Activated CD4-positive, alpha-beta T cell treated with anti-CD3 and anti-CD28 coated beads, Interleukin-2, Interleukin-4, amounts not matched to agents 100 ng/mL and 50 ng/mL, durations not matched to agents 16 hours and 8 hours (primary cell): ENCODE measurements around the gene PHF12.
"Not testable (repeated sequence)": the region's sequence is repeated elsewhere in the genome, so short reads cannot be mapped to it uniquely, and the experiment has no call there.

Source experiments
- DNase-seq: peaks from one replicate; pipeline ENCODE4 v3.0.0-alpha.2; 2020; ENCODE audit warnings: low spot score

PHF12 gene

DNA sequence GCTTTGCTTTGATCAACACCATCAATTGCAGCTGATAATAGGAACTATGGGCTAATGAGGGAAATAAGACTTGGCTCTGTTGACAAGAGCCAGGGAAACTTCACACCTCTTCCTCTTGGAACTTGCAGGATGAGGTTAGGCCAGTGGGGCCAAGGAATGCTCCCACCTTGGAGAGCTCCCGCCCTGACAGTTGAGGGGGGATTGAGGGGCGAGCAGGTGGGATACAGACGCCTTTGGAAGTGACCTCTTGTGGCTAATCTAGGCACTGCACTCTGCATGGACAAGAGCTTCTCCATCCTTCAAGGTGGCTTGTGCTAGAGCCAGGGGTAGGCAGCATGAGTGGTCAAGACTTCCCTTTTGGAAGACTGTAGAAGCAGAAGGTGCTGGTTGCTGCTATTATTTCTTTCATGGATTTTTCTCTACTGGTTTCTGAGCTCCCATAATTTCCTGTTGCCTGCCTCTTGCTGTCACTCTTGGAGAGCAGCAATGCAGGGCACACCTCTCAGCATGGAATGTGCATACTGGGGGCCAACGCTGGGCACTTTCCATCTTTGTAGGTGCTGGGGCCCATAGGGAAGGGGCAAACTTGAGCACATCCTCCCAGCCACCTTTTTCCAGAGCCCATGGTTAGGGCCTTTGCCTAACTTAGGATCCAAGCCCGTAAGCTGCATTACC lies 2.3 kb upstream of the PHF12 start:
- DNase-seq = peak; percentile 45

DNA sequence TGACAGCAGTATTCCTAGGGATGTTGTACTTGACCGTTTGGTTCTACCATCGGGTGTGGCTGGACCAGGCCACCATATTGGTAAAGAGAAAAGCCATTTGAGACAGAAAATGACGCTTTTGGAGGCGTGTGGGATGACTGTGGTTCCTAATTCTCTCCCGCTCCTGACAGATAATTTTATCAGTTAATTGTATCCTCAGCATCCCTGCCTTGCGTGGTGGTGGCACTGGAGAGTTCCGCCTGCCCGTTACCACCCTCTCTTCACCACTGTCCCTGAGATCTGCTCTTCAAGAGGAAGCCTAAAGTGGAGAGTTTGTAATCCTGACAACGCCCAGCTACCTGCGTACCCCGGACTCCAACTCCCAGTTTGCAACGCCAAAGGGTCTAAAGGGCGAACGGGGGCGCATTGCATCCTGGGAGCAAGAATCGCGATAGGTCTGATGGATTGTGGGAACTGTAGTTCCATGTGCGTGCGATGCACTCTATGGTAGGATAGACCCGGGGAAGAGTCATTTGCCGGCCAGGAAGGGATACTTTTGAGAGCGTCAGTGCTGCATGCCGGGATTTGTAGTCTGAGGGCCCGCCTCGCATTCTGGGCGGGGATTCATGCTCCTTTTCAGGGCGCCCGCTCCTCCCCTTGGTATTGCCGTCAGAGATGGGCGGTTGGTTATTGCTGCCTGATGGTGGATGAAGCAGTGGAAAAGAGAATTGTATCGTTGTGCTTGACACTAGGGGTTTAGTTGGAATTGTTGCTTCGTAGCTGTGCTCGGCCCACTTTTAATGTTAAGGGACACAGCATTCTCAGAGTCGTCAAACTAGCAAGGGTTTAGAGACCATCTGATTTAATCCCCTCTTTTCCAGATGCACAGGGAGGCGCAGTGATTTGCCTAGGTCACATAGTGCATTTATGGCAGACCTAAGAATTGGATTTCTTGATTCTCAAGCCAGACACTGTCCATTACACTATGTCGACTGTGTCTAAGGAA lies 965 bp upstream of the PHF12 start:
- DNase-seq = peak; percentile 98

DNA sequence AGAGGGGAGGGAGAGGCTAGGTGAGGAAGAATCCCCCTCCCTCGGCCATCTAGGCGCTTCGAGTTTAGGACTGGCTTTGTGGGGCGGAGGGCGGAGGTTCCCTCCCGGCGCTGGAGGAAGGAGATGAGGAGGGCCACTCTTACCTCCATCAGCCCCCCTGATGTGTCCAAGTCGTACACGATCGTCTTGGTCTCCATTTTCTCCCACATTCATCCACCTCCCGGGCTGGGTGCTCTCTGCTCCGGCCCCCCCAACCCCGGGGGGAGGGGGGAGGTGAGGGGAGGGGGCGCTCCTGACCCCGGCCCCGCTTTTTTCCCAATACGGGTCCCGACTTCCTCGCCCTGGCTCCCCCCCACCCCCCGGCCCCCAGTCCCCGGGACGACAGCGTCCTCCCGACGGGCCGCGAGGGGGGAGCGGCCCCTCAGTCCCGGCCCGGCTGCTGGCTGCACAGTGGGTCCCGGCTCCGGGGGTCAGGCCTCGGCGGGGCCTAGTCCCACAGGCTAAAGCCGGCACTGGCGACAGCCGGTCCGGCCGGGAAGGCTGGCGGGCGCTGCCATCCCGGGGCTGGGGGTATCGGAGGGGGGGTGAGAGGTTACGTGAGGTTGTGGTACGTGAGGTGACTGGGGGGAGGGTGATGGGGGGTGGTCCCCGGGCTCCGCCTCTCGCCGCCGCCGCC lies 428 bp downstream of the PHF12 start:
- DNase-seq = no peak

DNA sequence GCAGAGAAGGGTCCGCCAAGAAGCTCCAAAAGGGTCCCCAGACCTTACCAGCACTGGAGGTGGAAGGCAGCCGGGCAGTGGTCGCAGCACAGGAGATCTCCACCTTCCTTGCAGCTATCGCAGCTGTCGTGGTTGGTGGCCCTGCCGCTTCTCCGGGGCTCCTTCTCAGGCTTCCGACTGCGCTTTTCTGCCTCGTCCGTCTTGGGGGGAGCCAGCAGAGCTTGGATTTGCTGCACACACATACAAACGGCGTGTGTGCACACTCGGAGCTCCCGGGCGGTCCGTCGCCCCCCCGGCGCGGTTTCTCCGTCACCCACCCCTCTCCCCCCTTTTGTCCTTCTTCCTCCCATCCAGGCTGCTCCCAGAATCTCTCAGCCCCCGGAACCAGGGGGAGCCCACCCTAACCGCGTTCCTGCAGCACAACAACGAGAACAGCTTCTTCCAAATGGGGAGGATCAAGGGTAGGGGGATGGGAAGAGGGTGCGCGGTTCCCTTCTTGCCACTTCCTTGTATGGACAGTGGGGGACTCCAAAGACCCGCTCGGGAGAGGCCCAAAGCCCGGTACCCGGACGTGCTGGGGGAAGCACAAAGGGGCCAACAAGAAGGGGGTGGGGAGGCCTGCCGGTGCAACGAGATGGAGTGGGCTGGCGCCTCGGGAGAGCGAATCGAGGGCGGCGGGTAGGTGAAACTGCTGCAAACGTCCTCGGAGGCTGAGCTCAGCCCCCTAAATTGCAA lies 1.1 kb downstream of the PHF12 start:
- DNase-seq = peak; percentile 40

DNA sequence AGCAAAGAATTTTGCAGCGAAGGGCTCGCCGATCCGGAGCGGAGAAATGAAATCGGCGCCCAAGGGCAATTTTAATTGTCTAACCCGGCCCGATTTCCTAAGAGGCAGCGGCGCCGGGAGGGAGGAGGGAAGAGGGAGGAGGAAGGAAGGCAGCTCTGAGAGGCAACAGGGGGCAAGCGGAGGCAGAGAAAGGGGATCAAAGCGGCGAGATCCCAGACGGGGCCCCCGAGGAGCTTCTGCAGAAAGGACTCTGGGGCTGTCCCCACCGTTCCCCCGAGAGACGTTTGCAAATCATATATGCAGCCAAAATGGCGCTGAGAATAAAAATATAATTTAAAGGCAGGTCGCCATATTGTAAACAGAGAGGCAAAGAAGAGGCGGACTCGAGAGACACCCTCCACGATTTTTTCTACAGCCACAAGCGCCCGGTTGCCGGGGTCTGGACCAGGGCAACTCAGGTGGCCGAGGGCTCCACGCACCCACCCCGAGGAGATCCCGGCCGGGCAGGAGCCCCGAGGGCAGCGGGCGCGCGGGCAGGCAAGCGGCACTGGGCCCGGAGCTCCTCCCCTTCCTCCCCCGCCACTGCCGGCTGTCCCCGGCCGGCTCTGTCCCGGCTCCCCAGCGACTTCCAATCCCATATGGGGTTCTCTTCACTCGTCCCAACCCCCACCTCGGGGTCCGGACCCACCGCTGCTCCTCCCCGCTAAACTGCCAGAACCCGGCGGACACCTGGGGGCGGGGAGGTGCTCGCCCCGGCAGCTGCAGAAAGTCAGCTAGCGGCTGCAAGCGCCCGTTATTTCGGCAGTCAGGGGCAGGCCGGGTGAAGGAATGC lies 1.9 kb downstream of the PHF12 start:
- peak; percentile 37 for DNase-seq

DNA sequence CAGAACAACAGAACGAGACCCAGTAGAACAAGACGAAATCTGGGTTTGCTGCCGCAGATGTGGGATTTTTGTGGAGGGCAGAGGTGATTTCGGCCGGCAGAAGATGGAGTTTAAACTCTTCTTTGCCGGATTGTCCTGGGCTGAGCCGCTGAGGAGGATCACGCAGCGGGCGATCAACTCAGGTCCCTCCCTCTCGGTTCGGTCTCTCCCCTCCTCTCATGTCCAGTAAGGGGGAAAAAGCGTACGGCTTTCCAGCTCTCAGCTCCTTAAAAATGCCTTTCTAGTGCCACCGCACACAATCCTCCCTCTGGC lies 2.5 kb downstream of the PHF12 start:
- no peak for DNase-seq

DNA sequence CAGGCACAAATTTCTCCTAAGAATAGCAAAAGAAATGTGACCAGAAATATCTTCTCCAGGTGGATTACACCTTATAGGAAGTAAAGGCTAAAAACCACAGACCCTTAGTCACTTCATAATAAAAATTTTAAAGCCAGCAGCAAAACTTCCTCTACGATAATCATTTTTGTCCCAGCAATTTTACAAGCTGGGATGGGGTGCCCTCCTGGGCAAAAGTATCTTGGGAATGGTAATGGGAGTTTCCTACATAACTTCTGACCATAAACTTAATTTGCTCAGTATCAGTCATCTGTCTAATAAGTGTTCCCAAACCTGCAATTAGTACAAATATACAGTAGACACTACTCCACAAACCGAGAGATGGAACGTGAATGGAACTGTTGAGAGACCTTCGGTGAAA lies 3.0 kb downstream of the PHF12 start:
- no peak for DNase-seq

DNA sequence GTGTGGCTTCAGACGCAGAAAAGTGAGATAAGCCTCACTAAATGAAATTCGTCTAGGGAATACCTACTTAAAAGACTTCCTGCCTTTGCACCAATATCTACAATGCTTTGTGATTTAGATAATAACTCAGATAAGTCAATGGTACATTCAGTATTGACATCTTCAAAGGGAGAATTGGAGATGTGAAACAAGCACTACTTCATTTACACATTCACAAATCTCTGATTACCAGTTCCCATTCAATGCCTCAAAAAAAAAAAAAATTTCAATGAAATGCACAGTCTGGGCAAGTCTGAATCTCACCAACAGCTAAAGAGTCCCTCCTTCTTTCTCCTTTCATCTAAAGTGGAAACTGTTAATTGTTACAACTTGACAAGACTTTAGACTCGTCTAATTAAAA lies 3.7 kb downstream of the PHF12 start:
- no peak for DNase-seq

DNA sequence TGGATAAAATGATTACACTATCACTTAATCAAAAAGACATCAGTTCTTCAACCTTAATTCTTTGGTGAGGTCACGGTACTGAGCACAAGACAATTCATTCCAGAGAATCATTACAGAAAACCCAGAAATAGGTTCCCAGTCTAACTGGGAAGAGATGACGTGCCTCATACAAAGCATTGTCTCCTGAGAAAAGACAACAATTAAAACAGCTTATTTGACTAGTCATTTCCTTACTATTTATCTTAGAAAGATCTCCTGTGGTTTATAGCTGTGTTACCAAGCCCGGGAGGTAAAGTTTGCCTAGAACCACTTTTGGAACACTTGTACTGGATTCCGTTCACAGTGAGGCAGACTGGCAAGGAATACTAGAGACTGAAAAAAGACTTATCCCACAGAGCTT lies 5.1 kb downstream of the PHF12 start:
- DNase-seq = peak; percentile 57

DNA sequence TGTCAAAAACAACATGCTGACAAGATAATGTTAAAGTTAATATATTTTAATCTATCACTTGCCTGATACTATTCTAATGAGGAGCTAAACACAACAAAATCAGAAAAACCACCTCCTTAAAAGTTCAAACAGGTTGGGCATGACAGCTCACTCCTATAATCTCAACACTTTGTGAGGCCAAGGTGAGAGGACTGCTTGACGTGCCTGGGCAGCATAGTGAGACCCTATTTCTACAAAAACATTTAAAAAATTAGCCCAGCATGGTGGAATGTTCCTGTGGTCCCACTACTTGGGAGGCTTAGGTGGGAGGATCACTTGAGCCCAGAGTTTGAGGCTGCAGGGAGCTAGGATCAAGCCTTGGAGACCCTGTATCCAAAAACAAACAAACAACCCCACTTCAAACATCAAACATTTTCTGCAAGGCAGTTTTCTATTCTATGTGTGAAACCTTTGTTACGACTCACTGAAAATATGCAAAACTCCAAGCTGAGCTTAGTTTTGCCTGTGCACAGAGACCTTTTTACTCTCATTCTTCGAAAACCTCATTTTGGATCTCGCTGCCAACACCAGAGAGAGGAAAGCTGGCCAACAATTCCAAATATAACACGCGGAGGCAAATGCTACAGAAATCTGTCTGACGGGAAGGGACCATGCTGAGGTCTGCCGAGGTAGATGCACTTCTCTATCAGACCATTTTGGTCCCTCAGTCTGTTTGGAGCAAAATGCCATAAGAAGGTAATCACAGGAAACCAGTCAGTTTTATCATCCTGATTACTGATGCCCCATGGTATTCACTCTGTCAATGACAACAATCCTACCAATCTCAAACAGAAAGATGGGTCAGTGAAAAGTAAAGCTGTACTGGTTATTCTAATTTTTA lies 6.2 kb downstream of the PHF12 start:
- no peak for DNase-seq

DNA sequence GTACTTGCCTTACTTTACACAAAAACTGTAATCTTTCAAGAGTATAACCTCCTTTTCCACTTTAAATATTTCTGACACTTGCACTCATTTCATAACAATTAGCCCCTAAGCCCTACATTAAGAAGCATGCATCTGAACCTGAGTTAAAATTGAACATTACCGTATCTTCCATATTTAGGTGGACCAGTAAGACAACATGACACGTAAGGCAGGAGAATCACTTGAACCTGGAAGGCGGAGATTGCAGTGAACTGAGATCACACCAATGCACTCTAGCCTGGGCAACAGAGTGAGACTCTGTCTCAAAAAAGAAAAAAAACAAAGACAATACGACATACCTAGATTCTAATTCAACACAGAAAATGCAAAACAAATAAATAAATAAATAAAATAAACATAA lies 7.0 kb downstream of the PHF12 start:
- no peak for DNase-seq

DNA sequence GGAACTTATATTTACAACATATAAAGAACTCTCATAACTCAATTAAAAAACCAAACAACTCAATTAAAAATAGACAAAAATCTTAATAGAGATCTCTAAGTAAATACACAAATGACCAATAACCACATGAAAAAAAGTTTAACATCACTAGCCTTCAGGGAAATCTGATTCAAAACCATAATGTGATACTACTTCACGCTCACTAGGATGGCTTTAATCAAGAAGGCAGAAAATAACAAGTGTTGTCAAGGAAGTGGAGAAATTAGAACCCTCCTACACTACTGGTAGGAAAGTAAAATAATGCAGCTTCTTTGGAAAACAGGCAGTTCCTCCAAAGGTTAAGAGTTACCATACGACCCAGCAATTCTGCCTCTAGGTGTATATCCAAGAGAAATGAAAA lies 8.4 kb downstream of the PHF12 start:
- no peak for DNase-seq

DNA sequence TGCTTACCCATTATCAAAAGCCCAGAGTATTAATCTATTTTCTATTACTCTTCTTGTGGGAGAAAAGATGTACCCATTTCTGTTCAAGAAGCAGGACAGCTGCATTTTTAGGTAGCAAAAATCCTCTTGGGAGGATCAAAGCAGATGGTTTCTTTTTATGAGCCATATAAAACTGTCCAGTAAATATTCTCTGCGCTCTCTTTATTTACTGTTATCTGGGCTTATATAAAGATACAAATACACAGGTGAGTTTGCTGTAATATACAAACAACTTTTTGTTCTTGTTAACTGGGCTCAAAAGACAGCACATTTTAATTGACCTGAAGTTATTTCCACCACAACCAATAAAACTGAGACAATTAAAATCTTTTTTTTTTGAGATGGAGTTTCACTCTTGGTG lies 10.1 kb downstream of the PHF12 start:
- DNase-seq = no peak

DNA sequence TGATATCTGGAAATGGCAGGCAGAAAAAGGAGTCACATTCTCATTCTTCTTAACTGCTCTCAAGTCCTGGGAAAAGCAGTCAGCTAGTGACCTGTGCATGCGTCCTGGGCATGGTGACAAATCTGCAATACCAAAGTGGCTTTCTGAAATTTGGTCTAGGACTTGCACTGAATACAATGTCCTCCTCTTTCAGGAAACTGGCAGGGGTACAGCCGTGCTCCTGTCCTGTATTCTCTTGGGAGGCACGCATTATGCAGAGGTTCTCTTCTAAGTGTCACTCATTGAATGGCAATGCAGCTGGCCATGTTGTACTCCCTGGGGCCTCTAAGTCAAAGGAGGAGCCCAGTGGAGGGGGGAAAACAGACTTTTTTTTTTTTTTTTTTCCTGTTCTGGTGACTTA lies 10.6 kb downstream of the PHF12 start:
- no peak for DNase-seq

DNA sequence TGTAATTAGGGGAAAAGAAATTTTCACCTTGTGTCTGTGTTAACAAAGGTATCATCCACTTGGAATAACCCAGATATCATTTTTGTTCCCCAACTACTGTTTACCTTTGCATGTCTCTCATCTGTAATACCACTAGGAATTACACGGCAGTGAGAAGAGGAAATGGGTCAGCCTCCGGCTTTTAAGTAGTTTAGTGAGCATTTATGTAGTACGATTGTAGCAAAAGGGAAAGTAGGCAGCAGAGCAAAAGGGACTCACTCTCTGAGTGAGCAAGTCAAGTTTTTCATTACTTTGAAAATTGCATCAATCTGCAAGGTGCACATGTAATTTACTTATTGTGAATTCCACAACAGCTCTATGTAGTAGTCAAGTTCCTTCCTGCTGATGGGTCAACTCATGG lies 11.2 kb downstream of the PHF12 start:
- no peak for DNase-seq

DNA sequence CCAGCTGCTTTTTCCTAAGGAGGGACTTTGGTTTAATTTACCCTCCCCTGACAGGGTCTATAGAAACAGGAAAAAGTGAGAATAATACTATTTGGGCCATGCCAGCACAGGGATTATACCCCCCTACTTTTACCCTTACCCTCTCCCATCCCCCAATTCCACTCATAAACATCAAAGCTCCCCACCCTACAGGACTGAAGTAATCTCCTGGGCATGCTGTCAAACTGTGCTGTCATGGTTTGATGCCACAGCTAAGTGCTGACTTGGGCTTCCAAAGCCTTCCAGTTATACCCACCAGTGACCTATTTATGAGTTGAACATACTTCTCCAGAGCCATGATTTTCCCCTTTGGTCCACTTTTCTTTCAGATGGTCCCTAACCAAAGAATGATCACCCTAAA lies 12.8 kb downstream of the PHF12 start:
- no peak for DNase-seq

DNA sequence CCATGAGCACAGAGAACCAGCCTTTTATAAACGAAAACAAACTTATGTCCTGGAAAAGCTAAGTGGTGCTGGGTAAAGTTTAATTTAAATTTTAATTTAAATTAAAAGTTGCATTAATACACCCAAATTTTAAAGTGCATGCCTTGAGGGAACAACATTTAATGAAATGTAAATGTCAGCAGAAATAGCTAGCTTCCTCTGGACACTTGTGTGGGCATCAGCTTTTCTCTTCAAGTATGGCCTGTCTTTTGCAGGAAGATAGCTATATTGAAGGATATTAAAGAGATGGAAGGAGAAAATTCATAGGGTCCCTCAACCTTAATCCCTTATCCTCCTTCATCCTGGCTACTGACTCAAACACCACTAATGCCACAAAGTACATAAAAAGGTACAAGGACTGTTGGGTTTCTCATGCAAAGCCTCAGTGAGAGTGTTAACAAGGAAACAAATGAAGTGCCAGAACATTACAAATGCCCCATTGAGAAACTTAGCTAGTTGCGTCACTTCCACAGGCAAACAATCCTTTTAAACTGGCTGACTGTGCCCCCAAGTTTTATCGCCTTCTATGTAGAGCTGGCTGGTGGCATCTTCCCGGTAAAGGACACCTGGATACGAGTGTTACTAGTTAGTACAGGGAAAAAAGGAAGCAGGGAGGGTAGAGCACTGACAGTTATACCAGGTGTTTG lies 14.1 kb downstream of the PHF12 start:
- no peak for DNase-seq

DNA sequence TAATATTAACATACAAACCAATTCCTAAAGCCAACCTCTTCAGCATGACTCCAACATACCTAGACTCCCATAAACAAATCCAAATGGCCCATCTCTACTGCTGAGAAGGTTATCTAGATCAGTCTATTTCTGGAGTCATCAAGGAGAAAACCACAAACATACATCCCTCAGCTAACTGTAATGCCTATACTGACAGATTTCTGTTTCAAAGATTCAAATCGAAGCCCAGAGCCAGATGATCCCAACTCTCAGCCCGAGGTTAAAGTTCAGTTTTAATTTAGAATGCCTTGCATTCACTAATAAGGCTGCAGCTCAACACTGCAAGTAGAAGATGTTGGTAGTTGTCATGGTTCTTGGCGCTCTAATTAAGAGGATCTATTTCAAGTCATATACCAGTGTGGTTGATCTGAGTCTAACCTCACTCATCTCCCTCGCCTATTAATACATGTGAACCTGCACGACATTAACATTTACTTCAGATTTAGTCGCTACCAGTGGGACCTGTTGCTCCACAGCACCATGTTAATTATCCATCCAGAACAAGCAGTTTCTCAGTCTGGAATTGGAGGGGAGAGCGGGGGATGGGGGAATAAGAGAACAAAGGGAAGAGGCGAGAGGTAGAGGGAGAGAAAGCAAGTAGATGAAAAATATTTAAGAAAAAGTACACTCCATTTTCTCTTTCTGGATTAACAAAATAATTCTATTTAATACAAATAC lies 15.4 kb downstream of the PHF12 start:
- no peak for DNase-seq

DNA sequence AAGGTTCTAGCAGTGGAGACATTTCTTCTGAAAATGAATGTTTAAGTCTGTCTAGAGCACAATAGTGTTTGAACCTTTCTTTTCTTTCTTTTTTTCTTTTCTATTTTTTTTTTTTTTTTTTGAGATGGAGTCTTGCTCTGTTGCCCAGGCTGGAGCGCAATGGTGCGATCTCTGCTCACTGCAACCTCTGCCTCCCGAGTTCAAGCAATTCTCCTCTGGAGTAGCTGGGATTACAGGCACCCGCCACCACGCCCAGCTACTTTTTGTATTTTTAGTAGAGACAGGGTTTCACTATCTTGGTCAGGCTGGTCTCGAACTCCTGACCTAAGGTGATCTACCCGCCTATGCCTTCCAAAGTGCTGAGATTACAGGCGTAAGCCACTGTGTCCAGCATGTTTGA lies 16.8 kb downstream of the PHF12 start:
- DNase-seq = not testable (repeated sequence)
